NB4 (cell line): ENCODE data around the gene SPATA2.
A peak's percentile ranks its signal among the peaks of the same experiment; 100 is the strongest.

ENCODE experiments used
- CTCF ChIP-seq: IDR thresholded peaks from one replicate; pipeline ENCODE4 v1.5.1; 2012; ENCODE audit warnings: low read depth, low read length
- MAX ChIP-seq: IDR thresholded peaks from 2 replicates; pipeline ENCODE4 v1.6.1; 2011; ENCODE audit warnings: low read depth, low read length
- MYC ChIP-seq: IDR thresholded peaks from 2 replicates; pipeline ENCODE4 v1.6.1; 2011; ENCODE audit warnings: low read depth, low read length
- POLR2A ChIP-seq: IDR thresholded peaks from 2 replicates; pipeline ENCODE4 v1.6.1; 2011; ENCODE audit warnings: mild to moderate bottlenecking; ENCODE audit not compliant: insufficient read length; ENCODE audit errors: extremely low read depth

- peak; percentile 93 for TF ChIP-seq CTCF
- no peak for TF ChIP-seq POLR2A
- TF ChIP-seq MAX: peak; percentile 14; the same call in 1 of the 2 replicates
- peak; percentile 41 for TF ChIP-seq MYC
Measured at GRCh38 chr20:49928411-49929141, 13.2 kb upstream of the SPATA2 start.
